Measurements from ENCODE around the gene NOL3. TPM values are rescaled to one million over a fixed set of nuclear protein-coding genes. Genes with fewer than 3 reads are reported as not detected.

Gene NOL3
- total and polyA plus RNA-seq, 2 of the 13 experiments (the other 11 are each of a cell fraction or from before 2014, with no cell fraction given), result 5.7 to 20.5 TPM

- TF ChIP-seq ZNF687 (CRISPR knock-in tag; IDR thresholded peaks at IDR 0.05), result peak; percentile 84
- TF ChIP-seq TFDP2 (CRISPR knock-in tag; IDR thresholded peaks at IDR 0.05), result peak; percentile 58
- TF ChIP-seq CBX1 (IDR thresholded peaks at IDR 0.05; ENCODE audit: low read depth), result peak; percentile 72
- TF ChIP-seq ATF1 (CRISPR knock-in tag; IDR thresholded peaks at IDR 0.05), result no peak
- TF ChIP-seq ZNF30 (CRISPR knock-in tag; IDR thresholded peaks at IDR 0.05), result no peak
- TF ChIP-seq AKNA (CRISPR knock-in tag; IDR thresholded peaks at IDR 0.05; ENCODE audit: borderline replicate concordance), result no peak; the same call in 1 of the 2 replicates
- TF ChIP-seq ZNF740 (CRISPR knock-in tag; IDR thresholded peaks at IDR 0.05), result no peak
- TF ChIP-seq ZNF230 (CRISPR knock-in tag; IDR thresholded peaks at IDR 0.05), result 0 out of 2 replicates have a peak, but pooled peaks have one; percentile 38
- no peak for TF ChIP-seq NCOA1 (CRISPR knock-in tag; IDR thresholded peaks at IDR 0.05)
- peak; percentile 85; the same call in 1 of the 2 replicates for TF ChIP-seq DNMT1 (CRISPR knock-in tag; IDR thresholded peaks at IDR 0.05)
- peak; percentile 88 for TF ChIP-seq ZMYM3 (CRISPR knock-in tag; IDR thresholded peaks at IDR 0.05)
- peak; percentile 82; the same call in 1 of the 2 replicates for TF ChIP-seq ATF2 (CRISPR knock-in tag; IDR thresholded peaks at IDR 0.05)
- peak; percentile 51; the same call in 1 of the 2 replicates for TF ChIP-seq SP4 (CRISPR knock-in tag; IDR thresholded peaks at IDR 0.05)
- TF ChIP-seq YY1 (IDR thresholded peaks at IDR 0.05; ENCODE audit: insufficient read depth, insufficient replicate concordance, low read depth, low read length), result peak; percentile 91
- TF ChIP-seq PHF8 (CRISPR knock-in tag; IDR thresholded peaks at IDR 0.05), result peak; percentile 97
- peak; percentile 84; the same call in 1 of the 2 replicates for TF ChIP-seq ZNF773 (CRISPR knock-in tag; IDR thresholded peaks at IDR 0.05; ENCODE audit: borderline replicate concordance)
- 0 out of 2 replicates have a peak, but pooled peaks have one; percentile 46 for TF ChIP-seq CREB1 (IDR thresholded peaks at IDR 0.05)
- no peak for TF ChIP-seq CREB1 (CRISPR knock-in tag; IDR thresholded peaks at IDR 0.05)
These were observed 21.8 kb downstream of the NOL3 start, which contains the start of gene E2F4 (continued) for GRCh38 chr16:67191995-67192681.
